Astrocyte of the spinal cord (primary cell): Measurements from ENCODE around the gene IL19.

Experiments used
- DNase-seq: peaks from one replicate; pipeline ENCODE4 v3.0.0; 2011; ENCODE audit warnings: low read depth, low spot score
- H3K4me3 ChIP-seq: 2 replicates; pipeline ENCODE4 v1.5.1; 2011; ENCODE audit warnings: low read depth, mild to moderate bottlenecking, low read length, moderate library complexity
- CTCF ChIP-seq: IDR thresholded peaks from 2 replicates; pipeline ENCODE4 v1.5.1; 2012; ENCODE audit warnings: low read depth, mild to moderate bottlenecking, low read length, inconsistent platforms
- in situ Hi-C: cut with HindIII; loops from 2 replicates; pipeline ENCODE4 v1.10.0; 2017; ENCODE audit warnings: low sequenced_read_pairs

IL19 gene

GRCh38 chr1:206739411-206740076 is 31.0 kb upstream of the IL19 start:
- no peak for DNase-seq
- H3K4me3 ChIP-seq = no peak overlapping the region
- TF ChIP-seq CTCF = no peak
- in situ Hi-C loops = loop anchor here (25.0 kb wide), 1 partner anchor 102 kb away; the partner anchor contains the start of gene DYRK3

- TF ChIP-seq CTCF = no peak
- no peak for DNase-seq
- in situ Hi-C loops = loop anchor here (25.0 kb wide), 1 partner anchor 104 kb away; the partner anchor contains the start of gene DYRK3
- H3K4me3 ChIP-seq = no peak overlapping the region
Observed at GRCh38 chr1:206741142-206741701, 29.4 kb upstream of the IL19 start.

GRCh38 chr1:206742719-206743383 is 27.7 kb upstream of the IL19 start:
- in situ Hi-C loops = loop anchor here (25.0 kb wide), 1 partner anchor 106 kb away; the partner anchor contains the start of gene DYRK3

GRCh38 chr1:206744683-206745082 is 25.9 kb upstream of the IL19 start:
- DNase-seq = no peak
- no peak for TF ChIP-seq CTCF
- in situ Hi-C loops = loop anchor here (25.0 kb wide), 1 partner anchor 107 kb away; the partner anchor contains the start of gene DYRK3

More at GRCh38 chr1:206742719-206743383, 27.7 kb upstream of the IL19 start:
- H3K4me3 ChIP-seq = no peak overlapping the region
- TF ChIP-seq CTCF = no peak
- no peak for DNase-seq

GRCh38 chr1:206745301-206745700 is 25.3 kb upstream of the IL19 start:
- TF ChIP-seq CTCF = no peak
- no peak overlapping the region for H3K4me3 ChIP-seq
- in situ Hi-C loops = loop anchor here (25.0 kb wide), 1 partner anchor 108 kb away; the partner anchor contains the start of gene DYRK3
- no peak for DNase-seq

More at GRCh38 chr1:206744683-206745082, 25.9 kb upstream of the IL19 start:
- no peak overlapping the region for H3K4me3 ChIP-seq

- in situ Hi-C loops = loop anchor here (25.0 kb wide), 1 partner anchor 111 kb away; the partner anchor contains the start of gene DYRK3
- TF ChIP-seq CTCF = no peak
- no peak overlapping the region for H3K4me3 ChIP-seq
- no peak for DNase-seq
Observed at GRCh38 chr1:206748348-206749030, 22.1 kb upstream of the IL19 start.
